Stimulated activated CD4-positive, alpha-beta T cell treated with anti-CD3 and anti-CD28 coated beads, Interleukin-4, amount 100 ng/mL, for 4 hours (primary cell): ENCODE measurements around the gene RNF149.

Source experiments
- DNase-seq, 2 experiments: peaks; one replicate each; pipeline ENCODE4 v3.0.0-alpha.2; 2020

The RNF149 gene

GRCh38 chr2:101294861-101295260 lies 13.6 kb downstream of the RNF149 start:
- DNase-seq: no peak

DNA sequence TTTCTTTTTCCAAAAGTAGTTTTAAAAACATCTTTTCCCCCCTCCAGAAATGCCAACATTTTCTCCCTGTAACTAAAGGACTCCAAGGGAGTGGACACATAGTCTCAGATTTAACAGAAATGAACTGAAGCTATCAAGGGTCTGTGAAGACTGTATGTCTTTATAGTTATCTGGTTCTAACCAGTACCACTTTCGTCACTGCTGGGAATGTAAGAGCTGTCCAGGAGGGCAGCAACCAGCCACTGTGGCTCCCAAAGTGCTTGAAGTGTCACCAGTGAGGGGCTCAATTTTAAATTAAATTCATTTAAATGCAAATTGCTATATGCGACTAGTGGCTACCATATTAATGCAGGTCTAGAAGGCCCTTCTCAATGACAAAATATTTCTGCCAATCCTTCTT lies 15.0 kb downstream of the RNF149 start:
- no peak for DNase-seq

GRCh38 chr2:101291973-101292372 lies 16.5 kb downstream of the RNF149 start:
- no peak for DNase-seq

- no peak for DNase-seq
Measured at GRCh38 chr2:101290711-101291110, 17.8 kb downstream of the RNF149 start.

- DNase-seq: no peak
Measured at GRCh38 chr2:101287303-101287702, 21.2 kb downstream of the RNF149 start.

DNA sequence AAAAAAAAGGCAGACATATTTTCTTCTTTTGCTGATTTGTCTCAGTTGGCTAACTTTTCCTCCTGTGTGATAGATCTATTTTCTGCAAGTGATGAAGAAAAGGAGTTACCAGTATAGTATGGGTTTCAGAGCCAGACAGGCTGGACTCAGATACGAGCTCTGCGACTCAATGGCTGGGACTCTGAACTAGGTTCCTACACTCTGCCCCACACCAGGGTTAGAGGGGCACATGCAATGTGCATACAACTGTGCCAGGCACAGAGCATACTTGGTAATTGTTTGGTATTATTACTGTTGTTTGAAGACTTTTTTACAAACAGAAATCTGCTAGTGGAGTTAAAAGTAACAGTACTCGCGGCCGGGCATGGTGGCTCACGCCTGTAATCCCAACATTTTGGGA lies 21.8 kb downstream of the RNF149 start:
- no peak for DNase-seq

DNA sequence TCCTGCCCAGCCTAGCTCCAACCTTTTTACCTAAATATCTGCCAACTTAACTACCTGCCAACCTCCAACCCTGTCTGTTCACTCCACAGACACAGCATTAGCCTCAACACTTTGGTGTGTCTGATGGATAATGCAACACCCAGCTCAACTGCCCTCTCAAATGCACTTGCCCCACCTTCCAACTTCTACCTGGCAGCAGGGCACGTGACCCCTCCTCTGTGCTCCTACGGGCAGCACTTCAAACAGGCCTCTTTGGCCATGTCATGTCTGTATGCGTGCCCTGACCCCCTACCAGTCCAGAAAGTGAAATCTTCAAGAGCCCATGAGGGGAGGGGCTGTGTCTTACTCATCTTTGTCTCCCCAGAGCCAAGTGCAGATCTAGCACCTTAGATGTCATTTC lies 25.5 kb downstream of the RNF149 start:
- DNase-seq: no peak

DNA sequence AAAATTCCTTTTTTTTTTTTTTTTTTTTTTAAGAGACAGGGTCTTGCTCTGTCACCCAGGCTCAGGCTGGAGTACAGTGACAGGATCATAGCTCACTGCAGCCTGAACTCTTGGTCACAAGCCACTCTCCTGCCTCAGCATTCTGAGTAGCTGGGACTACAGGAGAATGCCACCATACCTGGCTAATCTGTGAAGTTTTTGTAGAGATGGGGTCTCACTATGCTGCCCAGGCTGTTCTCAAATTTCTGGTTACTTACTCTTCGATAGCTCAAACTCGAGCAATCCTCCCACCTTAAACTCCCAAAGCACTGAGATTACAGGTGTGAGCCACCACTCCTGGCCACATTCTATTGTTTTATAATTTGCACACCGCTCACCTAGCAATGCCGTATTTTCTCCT lies 27.0 kb downstream of the RNF149 start:
- no peak for DNase-seq

- no peak for DNase-seq
Measured at GRCh38 chr2:101278925-101279324, 29.6 kb downstream of the RNF149 start.

DNA sequence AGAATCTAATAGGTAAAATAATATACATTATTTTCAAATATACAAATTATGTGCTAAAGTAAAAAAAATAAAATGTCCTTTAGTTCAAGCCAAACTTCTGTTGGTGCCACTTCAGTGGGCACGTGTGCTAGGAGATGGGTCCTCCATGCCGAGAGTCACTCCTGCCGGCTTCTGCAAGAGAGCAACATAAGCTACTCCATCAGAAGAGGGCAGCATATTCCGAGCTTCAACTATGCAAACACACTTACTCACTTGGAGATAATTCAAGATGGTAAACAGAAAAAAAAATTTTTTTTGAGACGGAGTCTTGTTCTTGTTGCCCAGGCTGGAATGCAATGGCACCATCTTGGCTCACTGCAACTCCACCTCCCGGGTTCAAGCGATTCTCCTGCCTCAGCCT lies 31.4 kb downstream of the RNF149 start:
- DNase-seq: no peak

GRCh38 chr2:101274142-101274541 lies 34.4 kb downstream of the RNF149 start:
- no peak for DNase-seq

DNA sequence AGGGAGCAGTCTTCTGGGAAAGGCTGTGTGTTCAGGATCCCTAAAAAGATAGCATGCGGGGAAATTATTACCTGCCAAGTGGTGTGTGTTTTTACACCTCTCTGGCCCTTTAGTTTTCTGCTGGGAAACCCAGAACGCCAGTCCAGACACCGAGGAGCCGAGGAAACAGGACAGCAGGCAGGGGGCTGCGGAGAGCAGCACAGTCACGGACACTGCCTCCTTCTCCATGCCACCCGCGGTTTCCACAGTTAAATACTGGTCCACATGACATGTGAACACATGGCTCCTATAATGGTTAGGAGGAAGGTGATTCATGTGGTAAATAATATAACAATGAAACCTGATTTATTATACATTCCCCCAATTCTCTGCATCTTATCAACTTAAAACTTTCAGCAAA lies 35.4 kb downstream of the RNF149 start:
- no peak for DNase-seq

GRCh38 chr2:101272045-101272784 lies 36.3 kb downstream of the RNF149 start:
- DNase-seq: no peak

DNA sequence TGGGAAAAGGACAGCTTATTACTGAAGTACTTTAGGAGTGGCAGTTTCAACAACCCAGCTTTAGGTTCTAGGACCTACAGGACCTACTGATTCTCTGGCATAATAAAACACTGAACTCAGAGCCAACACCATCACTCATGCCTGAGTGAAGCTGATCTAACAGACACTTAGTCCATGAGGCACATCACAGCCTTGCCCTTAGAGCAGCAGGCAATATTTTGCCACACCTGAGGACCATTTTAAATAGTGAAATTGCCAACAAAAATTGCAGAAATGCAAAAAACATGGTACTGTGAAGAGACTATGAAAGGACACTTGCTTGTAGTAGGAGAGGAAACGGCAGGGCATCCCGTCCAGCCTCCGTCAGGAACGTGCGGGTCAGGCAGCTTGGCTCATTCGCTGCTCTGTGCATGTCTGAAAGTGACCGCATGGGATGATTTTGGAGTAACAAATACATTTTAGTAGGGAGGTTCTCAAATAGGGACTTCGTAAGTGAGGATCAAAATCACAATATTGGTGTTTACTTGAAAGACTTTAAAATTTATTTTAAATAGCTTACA lies 37.7 kb downstream of the RNF149 start:
- DNase-seq: no peak

DNA sequence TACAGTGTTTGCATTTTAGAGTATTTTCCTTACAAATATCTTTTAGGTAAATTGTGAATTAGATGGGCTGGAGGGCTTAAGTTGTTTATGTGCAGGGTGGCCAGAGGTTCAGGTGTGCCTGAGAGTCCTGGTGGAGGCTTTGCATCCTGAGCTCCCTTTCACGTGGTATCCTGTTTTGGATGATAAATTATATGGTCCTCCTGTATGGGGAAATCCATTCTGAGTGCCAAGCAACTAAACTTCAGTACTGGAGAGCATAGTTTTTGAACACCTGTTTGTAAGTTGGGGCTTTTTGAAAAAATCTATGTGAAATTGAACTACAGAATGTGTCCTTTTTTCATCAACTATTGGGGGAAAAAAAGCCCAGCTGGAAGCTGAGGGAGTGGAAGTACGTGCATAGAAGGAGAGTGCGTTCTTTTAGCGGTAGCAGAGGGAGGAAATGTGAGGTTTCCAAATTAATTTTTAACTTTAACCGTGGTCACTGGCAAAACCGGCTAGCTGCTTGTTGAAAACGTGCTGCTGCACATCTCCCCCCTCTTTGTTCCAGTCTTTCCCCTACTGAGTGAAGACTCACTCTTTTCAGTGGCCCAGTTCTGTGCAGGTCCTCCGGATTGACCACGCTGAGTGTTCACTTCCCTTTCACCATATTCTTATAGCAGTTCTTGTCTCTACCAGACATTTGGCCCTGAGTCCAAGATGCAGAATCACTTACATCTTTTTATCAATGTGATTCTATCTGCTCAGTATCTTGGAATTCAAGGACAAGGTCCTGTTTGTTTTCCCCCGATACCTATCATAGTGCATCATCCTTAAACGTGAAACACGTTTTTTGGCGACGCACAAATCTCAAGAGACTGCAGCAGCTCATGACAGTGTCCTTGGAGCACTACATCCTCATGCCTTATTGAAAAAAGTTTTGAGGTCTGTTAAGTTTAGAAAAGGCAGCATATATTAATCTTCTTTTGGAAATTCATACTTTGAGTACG lies 40.5 kb downstream of the RNF149 start:
- DNase-seq: no peak

GRCh38 chr2:101265893-101266499 lies 42.5 kb downstream of the RNF149 start:
- no peak for DNase-seq

GRCh38 chr2:101264360-101264939 lies 44.1 kb downstream of the RNF149 start:
- DNase-seq: no peak

DNA sequence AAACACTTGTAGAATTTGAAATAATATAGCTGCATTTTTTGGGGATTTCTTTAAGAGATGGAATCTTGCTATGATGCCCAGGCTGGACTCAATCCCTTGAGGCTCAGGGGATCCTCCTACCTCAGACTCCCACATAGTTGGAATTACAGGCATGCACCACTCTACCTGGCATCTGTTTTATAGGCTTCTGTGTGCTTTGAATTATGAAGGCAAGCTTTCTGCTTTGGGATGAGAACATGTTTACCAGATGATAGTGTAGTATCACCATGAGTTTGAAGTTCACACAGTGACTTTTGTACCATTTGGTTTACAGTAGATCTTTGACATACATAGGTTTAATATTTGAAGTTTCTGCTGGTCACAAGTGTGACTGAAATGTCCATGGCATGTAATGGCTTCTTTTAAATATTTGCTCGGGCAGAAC lies 45.1 kb downstream of the RNF149 start:
- DNase-seq: no peak

GRCh38 chr2:101262142-101262541 lies 46.4 kb downstream of the RNF149 start:
- no peak for DNase-seq

DNA sequence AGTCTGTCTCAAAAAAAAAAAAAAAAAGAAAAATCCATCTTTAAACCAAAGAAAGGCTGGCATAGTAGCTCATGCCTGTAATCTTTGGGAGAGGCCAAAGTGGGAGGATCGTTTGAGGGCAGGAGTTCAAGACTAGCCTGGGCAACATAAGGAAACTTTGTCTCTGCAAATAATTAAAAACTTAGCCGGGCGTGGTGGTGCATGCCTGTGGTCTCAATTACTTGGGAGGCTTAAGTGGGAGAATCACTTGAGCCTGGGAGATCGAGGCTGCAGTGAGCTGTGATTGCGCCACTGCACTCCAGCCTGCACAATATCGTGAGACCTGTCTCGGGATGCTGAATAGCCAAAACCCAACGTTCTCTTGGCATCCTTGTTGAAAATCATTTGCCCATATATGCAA lies 49.7 kb downstream of the RNF149 start:
- DNase-seq: no peak

GRCh38 chr2:101256316-101256715 lies 52.2 kb downstream of the RNF149 start:
- no peak for DNase-seq

DNA sequence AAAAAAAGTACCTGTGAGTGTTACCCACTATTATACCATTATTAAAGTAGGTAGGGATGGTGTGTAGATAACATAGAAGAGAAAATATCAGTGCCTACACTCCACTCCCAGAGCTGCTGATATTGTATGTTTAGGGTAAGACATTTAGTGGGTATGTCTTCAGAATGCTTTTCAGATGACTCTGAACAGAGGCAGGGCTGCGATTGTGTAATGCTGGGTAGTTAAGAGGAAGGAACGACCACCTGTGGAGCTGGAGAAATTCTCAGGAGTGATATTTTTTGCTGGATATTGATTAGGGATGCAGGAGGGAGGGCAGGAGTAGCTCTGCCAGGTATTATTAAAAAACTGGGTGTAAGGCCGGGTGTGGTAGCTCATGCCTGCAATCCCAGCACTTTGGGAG lies 53.0 kb downstream of the RNF149 start:
- DNase-seq: no peak
